HTR-8/SVneo (cell line): ENCODE measurements around the gene SFSWAP.

Experiments
- DNase-seq: peaks from one replicate; pipeline ENCODE4 v3.0.0; 2011; ENCODE audit warnings: low spot score, mixed read lengths; ENCODE audit not compliant: insufficient read length
- FAIRE-seq: peaks from 2 replicates; lab custom pipeline; 2011; peaks lifted over from hg19 to GRCh38; lab: Jason Lieb, UNC

The SFSWAP gene

GRCh38 chr12:131779027-131779426 is 68.1 kb downstream of the SFSWAP start:
- DNase-seq (no peak), FAIRE-seq (no peak)

GRCh38 chr12:131782061-131782460 is 71.2 kb downstream of the SFSWAP start:
- no peak for FAIRE-seq
- no peak for DNase-seq

GRCh38 chr12:131783915-131784541 is 73.1 kb downstream of the SFSWAP start:
- peak; percentile 80 for FAIRE-seq

GRCh38 chr12:131784909-131785762 is 74.2 kb downstream of the SFSWAP start:
- DNase-seq, result no peak
- no peak for FAIRE-seq

More at GRCh38 chr12:131783915-131784541, 73.1 kb downstream of the SFSWAP start:
- peak; percentile 85 for DNase-seq

GRCh38 chr12:131785763-131786330 is 75.0 kb downstream of the SFSWAP start:
- FAIRE-seq (no peak), DNase-seq (no peak)

GRCh38 chr12:131786331-131786730 is 75.4 kb downstream of the SFSWAP start:
- DNase-seq, result no peak
- FAIRE-seq, result no peak

- FAIRE-seq (no peak), DNase-seq (no peak)
Measured at GRCh38 chr12:131787143-131787660, 76.3 kb downstream of the SFSWAP start.

- no peak for FAIRE-seq
- no peak for DNase-seq
Measured at GRCh38 chr12:131788070-131788469, 77.2 kb downstream of the SFSWAP start.

GRCh38 chr12:131789638-131790037 is 78.7 kb downstream of the SFSWAP start:
- FAIRE-seq (no peak), DNase-seq (no peak)

GRCh38 chr12:131793243-131794022 is 82.5 kb downstream of the SFSWAP start:
- no peak for FAIRE-seq
- no peak for DNase-seq

GRCh38 chr12:131794061-131794460 is 83.2 kb downstream of the SFSWAP start:
- FAIRE-seq (no peak), DNase-seq (no peak)

- FAIRE-seq, result no peak
- no peak for DNase-seq
Measured at GRCh38 chr12:131794573-131794972, 83.7 kb downstream of the SFSWAP start.

- DNase-seq (no peak), FAIRE-seq (no peak)
Measured at GRCh38 chr12:131795064-131795463, 84.2 kb downstream of the SFSWAP start.

- DNase-seq, result no peak
- no peak for FAIRE-seq
Measured at GRCh38 chr12:131795690-131796410, 85.0 kb downstream of the SFSWAP start.

GRCh38 chr12:131796411-131796736 is 85.5 kb downstream of the SFSWAP start:
- DNase-seq (no peak), FAIRE-seq (no peak)

- no peak for DNase-seq
- FAIRE-seq, result no peak
Measured at GRCh38 chr12:131796754-131797587, 86.1 kb downstream of the SFSWAP start.

- no peak for DNase-seq
- FAIRE-seq, result no peak
Measured at GRCh38 chr12:131797588-131797934, 86.7 kb downstream of the SFSWAP start.

- no peak for DNase-seq
- no peak for FAIRE-seq
Measured at GRCh38 chr12:131799195-131799594, 88.3 kb downstream of the SFSWAP start.
